Type B pancreatic cell (in vitro differentiated cells): Measurements from ENCODE around the gene HMCN2. TPM values are rescaled to one million over a fixed set of nuclear protein-coding genes. Genes with fewer than 3 reads are reported as not detected.

ENCODE experiments used
- DNase-seq: peaks from one replicate; pipeline ENCODE4 v3.0.0; 2021; ENCODE audit warnings: mixed read lengths; ENCODE audit not compliant: unreplicated experiment; ENCODE audit errors: extremely low spot score
- H3K27ac Mint-ChIP-seq: 2 replicates; pipeline ENCODE4 v1.8.0; 2021; ENCODE audit warnings: mild to moderate bottlenecking, mixed read lengths
- H3K27me3 Mint-ChIP-seq: 2 replicates; pipeline ENCODE4 v1.8.0; 2021; ENCODE audit warnings: mixed read lengths
- H3K36me3 Mint-ChIP-seq: 2 replicates; pipeline ENCODE4 v1.8.0; 2021; ENCODE audit warnings: mixed read lengths
- H3K4me1 Mint-ChIP-seq: one replicate; pipeline ENCODE4 v1.8.0; 2021; ENCODE audit warnings: mixed read lengths; ENCODE audit not compliant: unreplicated experiment
- H3K4me3 Mint-ChIP-seq: 2 replicates; pipeline ENCODE4 v1.8.0; 2021; ENCODE audit warnings: mild to moderate bottlenecking, mixed read lengths
- H3K9me3 Mint-ChIP-seq: 2 replicates; pipeline ENCODE4 v1.8.0; 2021; ENCODE audit warnings: mixed read lengths
- total RNA-seq: library from RNA; stranded (reverse); gene quantifications from 2 replicates; pipeline ENCODE4 v1.2.1, GENCODE V29; 2021; ENCODE audit warnings: low replicate concordance
- TF ChIP-seq, protein P1 (sequence below): fragments of 200-600 bp; sonication (generic); conservative IDR thresholded peaks from 2 replicates; pipeline ENCODE4 v1.5.0; 2021; ENCODE audit warnings: antibody characterized with exemption, mild to moderate bottlenecking

HMCN2 gene
- total RNA-seq, 1 donor from 2014 or later, result 0.12 TPM

DNA sequence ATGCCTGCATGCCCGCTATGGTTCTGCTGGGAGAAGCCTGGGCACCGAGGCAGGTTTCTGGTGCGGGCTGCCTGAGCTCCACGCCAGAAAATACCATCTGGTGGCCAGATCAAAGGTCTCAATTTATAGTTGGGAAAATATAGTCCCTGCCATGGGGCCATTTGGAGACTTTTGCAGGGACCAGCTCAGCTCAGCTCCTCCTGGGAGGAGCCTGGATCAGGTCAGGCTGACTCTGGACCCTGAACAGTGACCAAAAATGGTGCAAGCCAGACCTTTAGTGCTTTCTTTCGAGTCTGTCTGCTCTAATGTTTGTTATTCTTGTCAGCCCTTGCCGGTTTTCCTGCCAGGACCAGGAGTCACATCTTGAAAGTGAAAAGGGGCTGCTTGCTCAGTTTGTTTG, 31.8 kb downstream of the HMCN2 start:
- DNase-seq, result no peak
- Mint-ChIP-seq H3K27me3 (peaks cover 33% of the 10 kb centered on the region), H3K36me3 (no peaks in the 10 kb centered on the region), H3K9me3 (no peaks in the 10 kb centered on the region), H3K4me3 (no peak overlapping the region), H3K4me1 (no peaks in the 10 kb centered on the region), H3K27ac (no peak overlapping the region)
- TF ChIP-seq, protein P1, sequence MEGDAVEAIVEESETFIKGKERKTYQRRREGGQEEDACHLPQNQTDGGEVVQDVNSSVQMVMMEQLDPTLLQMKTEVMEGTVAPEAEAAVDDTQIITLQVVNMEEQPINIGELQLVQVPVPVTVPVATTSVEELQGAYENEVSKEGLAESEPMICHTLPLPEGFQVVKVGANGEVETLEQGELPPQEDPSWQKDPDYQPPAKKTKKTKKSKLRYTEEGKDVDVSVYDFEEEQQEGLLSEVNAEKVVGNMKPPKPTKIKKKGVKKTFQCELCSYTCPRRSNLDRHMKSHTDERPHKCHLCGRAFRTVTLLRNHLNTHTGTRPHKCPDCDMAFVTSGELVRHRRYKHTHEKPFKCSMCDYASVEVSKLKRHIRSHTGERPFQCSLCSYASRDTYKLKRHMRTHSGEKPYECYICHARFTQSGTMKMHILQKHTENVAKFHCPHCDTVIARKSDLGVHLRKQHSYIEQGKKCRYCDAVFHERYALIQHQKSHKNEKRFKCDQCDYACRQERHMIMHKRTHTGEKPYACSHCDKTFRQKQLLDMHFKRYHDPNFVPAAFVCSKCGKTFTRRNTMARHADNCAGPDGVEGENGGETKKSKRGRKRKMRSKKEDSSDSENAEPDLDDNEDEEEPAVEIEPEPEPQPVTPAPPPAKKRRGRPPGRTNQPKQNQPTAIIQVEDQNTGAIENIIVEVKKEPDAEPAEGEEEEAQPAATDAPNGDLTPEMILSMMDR, result no peak

DNA sequence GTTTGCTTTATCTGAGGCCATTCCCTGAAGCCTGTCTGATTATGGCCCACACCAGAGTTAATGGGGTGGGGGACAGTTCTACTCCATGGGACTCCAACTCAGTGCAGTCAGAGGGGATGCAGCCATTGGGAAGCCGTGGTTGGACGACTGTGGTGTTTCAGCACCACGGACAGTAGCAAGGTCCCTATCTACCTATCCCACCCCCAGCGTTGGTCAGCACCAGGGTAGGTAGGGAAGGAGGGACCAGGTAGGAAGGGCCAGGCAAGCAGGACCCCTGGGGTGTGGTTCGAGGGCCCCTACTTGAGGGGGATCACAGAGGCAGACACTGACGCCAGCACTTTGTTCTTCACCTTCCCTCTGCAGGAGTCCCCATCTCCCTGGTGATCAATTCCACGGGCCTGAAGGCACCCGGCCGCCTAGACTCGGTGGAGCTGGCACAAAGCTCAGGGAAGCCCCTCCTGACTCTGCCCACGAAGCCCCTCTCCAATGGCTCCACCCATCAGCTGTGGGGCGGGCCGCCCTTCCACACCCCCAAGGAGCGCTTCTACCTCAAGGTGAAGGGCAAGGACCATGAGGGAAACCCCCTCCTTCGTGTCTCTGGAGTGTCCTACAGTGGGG, 33.2 kb downstream of the HMCN2 start:
- H3K4me1 Mint-ChIP-seq, result peaks cover under 1% of the 10 kb centered on the region
- H3K9me3 Mint-ChIP-seq, result no peaks in the 10 kb centered on the region
- no peaks in the 10 kb centered on the region for H3K36me3 Mint-ChIP-seq
- no peak for DNase-seq
- peaks cover 23% of the 10 kb centered on the region for H3K27me3 Mint-ChIP-seq
- TF ChIP-seq, protein P1, result no peak
- no peak overlapping the region for H3K4me3 Mint-ChIP-seq
- no peak overlapping the region for H3K27ac Mint-ChIP-seq

DNA sequence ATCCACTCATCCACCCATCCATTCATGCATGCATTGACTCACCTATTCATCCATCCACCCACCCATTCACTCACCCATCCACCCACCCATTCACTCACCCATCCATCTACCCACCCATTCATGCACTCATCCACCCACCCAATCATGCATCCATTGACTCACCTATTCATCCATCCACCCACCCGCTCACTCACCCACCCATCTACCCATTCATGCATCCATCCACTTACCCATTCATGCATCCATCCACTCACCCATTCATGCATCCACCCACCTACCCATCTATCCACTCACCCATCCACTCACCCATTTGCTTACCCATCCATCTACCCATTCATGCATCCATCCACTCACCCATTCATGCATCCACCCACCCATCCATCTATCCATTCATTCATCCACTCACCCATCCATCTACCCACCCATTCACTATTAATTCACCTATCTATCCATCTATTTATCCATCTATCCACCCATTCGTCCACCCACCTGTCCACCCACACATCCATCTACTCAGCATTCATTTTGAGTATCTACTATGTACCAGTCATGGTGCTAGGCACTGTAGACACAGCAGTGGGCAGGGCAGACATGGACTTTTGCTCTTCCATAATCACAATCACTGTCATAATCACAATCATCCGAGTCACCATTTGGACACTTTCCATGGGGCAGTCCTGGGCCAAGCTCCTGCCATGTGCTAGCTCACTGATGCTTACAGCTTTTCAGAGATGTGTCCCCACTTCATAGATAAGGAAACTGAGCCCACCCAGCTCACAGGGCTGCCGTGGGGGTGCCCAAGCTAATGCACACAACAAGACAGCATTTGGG, 34.4 kb downstream of the HMCN2 start:
- Mint-ChIP-seq H3K27me3 (peaks cover 22% of the 10 kb centered on the region), H3K4me3 (no peak overlapping the region), H3K9me3 (no peaks in the 10 kb centered on the region), H3K4me1 (peaks cover 5% of the 10 kb centered on the region), H3K27ac (no peak overlapping the region), H3K36me3 (no peaks in the 10 kb centered on the region)
- no peak for DNase-seq
- TF ChIP-seq, protein P1, result no peak

DNA sequence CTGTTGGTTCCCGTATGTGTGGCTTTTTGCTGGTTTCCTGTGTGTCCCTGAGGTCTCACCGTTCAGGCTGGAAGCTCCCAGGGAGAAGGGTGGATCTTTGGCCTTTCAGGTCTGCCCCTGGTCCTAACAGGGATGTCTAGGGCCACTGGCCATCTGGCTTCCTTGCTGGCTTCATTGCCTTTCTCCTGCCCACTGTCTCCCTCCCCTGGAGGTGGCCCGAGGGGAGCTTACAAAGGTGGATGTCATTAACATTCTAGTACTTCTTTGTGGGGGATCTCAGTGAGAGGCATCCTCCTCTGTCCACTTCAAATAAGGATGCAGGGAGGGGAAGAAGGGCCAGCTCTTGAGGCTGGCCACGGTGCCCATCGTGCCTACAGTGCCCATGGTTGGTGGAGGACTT, 35.2 kb downstream of the HMCN2 start:
- TF ChIP-seq, protein P1, result no peak
- Mint-ChIP-seq H3K4me1 (peaks cover 5% of the 10 kb centered on the region), H3K9me3 (no peaks in the 10 kb centered on the region), H3K36me3 (no peaks in the 10 kb centered on the region), H3K27ac (no peak overlapping the region), H3K4me3 (no peak overlapping the region), H3K27me3 (peaks cover 20% of the 10 kb centered on the region)
- no peak for DNase-seq

DNA sequence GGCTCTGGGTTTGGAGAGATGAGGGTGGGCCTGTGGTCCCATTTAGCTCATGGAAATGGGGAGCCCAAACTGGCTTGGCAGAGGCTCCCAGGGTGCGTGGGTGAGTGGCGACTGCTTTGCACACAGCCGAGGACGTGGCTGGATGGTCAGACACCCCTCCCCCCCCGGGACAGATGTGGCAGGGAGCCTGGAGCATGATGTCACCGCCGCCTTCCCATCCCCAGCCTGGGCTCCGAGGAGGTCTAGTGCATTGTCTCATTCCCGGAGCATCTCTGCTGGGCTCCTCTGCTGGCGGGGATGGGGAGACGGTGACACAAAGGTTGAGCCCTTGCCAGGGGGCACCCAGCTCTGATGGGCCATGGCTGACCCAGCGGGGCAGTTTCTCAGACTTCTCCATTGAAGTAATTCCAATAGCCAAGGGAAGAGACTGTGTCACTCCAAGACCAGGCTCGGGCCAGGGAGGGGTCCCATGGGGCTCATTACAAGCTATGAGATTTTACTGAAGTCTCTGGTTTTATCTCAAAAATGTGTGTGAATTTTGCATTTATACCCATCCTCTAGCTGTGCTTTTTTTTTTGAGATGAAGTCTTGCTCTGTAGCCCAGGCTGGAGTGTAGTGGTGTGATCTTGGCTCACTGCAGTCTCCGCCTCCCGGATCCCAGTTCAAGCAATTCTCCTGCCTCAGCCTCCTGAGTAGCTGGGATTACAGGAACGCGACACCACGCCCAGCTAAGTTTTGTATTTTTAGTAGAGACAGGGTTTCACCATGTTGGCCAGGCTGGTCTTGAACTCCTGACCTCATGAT, 36.1 kb downstream of the HMCN2 start:
- DNase-seq, result no peak
- H3K36me3 Mint-ChIP-seq, result no peaks in the 10 kb centered on the region
- H3K4me3 Mint-ChIP-seq, result no peak overlapping the region
- TF ChIP-seq, protein P1, result no peak
- peaks cover 5% of the 10 kb centered on the region for H3K4me1 Mint-ChIP-seq
- peaks cover 17% of the 10 kb centered on the region for H3K27me3 Mint-ChIP-seq
- no peak overlapping the region for H3K27ac Mint-ChIP-seq
- no peaks in the 10 kb centered on the region for H3K9me3 Mint-ChIP-seq
